Motor neuron (in vitro differentiated cells): ENCODE results near the gene NACC1. TPM values are rescaled to one million over a fixed set of nuclear protein-coding genes. Genes with fewer than 3 reads are reported as not detected.
A peak's percentile ranks its signal among the peaks of the same experiment; 100 is the strongest.

Source experiments
- ATAC-seq, 8 experiments: fragments of 200-7000 bp; cut with Tn5 transposase; replicated peaks in 6 of 8; 2 replicates each; pipeline ENCODE4 v1.8.0; 2021; ENCODE audit warnings: mild to moderate bottlenecking in 8 of 8, moderate library complexity in 8 of 8
- H3K27ac ChIP-seq, 2 donors: fragments of 250-450 bp; sonication (Bioruptor Pico); 2 replicates each; pipeline ENCODE4 v1.9.0; 2021; ENCODE audit warnings: antibody characterized with exemption in 2 of 2, mild to moderate bottlenecking in 2 of 2, moderate library complexity in 1 of 2
- H3K4me1 ChIP-seq, 2 donors: fragments of 250-450 bp; sonication (Bioruptor Pico); replicated peaks in 1 of 2; 2 replicates each; pipeline ENCODE4 v1.6.1; 2021; ENCODE audit warnings: antibody characterized with exemption in 2 of 2, mild to moderate bottlenecking in 2 of 2, moderate library complexity in 1 of 2
- H3K4me3 ChIP-seq, 5 donors: fragments of 250-450 bp; sonication (Bioruptor Pico); 2 replicates each; pipeline ENCODE4 v1.9.0; 2021; ENCODE audit warnings: antibody characterized with exemption in 5 of 5, mild to moderate bottlenecking in 5 of 5, moderate library complexity in 4 of 5
- WGBS, 10 experiments: fragments of 450-650 bp; shearing (Covaris generic); methylation state at CpG; one replicate each; pipeline ENCODE4 v1.0.0; 2022; 5-methylcytosine and 5-hydroxymethylcytosine counted together
- in situ Hi-C, 9 experiments: fragments of 400-800 bp; cut with MboI; loops; one replicate each; pipeline ENCODE4 v1.15.0; 2021; ENCODE audit warnings: low sequenced_read_pairs in 9 of 9, low pct_unique_long_range_greater_than_20kb in 2 of 9; ENCODE audit not compliant: unreplicated experiment in 9 of 9
- total RNA-seq, 8 experiments: library from RNA; unstranded; fragments of 300-600 nt; gene quantifications; 2 replicates each; pipeline versions ENCODE4 v1.2.3 to v1.2.4, GENCODE V29; 2022

Gene NACC1
- total RNA-seq = 10 to 100 TPM in 7 of 8 experiments, 1 to 10 TPM in 1; 9.7 to 56.8 (median 28.3) TPM

DNA sequence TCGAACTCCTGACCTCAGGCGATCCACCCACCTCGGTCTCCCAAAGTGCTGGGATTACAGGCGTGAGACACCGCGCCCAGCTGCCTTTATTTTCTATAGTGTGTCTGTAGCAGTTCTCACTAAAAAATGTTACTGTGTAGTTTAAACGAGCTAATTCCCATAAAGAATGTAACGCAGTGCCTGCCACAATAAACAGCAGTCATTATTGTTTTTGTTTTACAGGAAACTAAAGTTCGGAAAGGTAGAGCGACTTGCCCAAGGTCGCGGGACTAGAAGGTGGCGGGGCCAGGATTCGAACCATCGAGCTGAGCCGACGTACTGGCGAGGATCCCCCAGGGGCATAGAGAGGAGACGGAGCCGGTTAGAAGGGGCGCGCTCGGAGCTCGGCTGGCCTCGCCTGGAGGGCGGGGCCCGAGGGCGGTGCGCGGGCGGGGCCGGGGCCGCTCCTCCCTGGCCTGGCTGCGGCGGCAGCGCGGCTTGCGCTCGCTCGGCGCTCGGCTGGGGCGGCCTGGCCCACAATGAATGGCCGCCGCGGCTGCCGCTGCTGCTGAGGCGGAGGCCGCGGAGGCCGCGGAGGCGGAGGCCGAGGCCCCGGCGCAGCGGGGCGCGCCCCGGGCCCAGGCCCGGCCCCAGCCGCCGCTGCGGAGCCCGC lies at the start of gene NACC1:
Gene NACC1 (plus strand): TSS at position 493 of the 652 bp plus-strand sequence. CDS start 16,944 bp downstream, outside the sequence.
- in situ Hi-C loops = no loop called here
- WGBS, 10 experiments = 0 to 67% (median 16%) methylated on average over 2 to 18 of the region's 65 CpGs
- Histone ChIP-seq H3K27ac (peak within 1 kb of the TSS; percentile 83 to 85), H3K4me1 (peaks cover 14 to 15% of the 10 kb centered on the region in 2 donors), H3K4me3 (peak within 1 kb of the TSS; percentile 69 to 100 (median 94))
- ATAC-seq = peak; percentile 59 to 89 (median 84)

DNA sequence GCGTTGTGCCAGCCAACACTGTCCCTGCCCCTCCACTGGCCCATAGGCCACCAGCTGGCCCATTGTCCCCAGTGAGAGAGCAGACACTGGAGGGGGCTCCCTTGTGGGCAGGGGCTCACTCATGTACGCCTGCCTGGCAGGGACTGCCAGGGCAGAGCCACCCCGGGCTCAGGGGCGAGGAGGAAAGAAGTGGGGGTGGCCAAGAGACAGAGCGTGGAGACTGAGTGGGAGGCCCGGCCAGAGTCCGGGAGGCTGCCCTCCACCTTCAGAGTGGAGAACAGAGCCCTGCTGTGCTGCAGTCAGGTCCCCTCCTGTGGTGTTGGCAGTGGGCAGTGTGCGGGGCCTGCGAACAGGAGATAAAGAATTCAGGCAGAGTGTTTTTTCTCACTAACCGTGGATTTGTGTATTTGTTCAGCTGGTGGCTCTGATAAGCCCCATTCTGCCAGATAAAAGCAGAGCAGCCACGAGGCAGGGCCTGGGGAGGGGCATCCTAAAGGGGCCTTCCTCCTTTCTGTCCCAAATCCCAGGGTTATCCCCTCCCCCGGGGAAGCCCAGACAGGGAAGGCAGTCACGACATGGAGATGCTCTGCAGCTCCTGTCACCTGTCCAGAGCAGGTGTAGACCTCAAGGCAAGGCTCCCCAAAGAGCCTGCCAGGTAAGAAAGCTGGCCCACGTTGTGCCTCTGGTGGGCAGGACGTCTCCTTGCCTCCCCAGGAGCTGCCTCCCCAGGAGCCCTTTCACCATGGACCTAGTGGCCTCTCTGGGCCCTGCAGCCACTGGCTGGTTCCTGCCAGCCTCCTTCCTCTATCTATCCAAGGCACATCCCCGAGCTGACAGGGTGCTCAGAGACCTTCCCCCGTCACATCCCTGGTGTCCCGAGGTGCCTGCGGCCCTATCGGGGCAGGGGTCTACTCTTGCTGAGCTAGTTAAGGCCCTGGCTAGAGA lies 48.4 kb upstream of the NACC1 start:
- Histone ChIP-seq H3K4me1 (peaks cover 0 to 4% of the 10 kb centered on the region in 2 donors), H3K4me3 (no peak overlapping the region), H3K27ac (no peak overlapping the region)
- in situ Hi-C loops = no loop called here
- ATAC-seq = peak in 1 of 8 experiments; percentile 21
- 0 to 90% (median 57%) methylated on average over 1 to 9 of the region's 20 CpGs; no CpG with 5 or more reads in 4 of the 10 experiments for WGBS, 10 experiments

DNA sequence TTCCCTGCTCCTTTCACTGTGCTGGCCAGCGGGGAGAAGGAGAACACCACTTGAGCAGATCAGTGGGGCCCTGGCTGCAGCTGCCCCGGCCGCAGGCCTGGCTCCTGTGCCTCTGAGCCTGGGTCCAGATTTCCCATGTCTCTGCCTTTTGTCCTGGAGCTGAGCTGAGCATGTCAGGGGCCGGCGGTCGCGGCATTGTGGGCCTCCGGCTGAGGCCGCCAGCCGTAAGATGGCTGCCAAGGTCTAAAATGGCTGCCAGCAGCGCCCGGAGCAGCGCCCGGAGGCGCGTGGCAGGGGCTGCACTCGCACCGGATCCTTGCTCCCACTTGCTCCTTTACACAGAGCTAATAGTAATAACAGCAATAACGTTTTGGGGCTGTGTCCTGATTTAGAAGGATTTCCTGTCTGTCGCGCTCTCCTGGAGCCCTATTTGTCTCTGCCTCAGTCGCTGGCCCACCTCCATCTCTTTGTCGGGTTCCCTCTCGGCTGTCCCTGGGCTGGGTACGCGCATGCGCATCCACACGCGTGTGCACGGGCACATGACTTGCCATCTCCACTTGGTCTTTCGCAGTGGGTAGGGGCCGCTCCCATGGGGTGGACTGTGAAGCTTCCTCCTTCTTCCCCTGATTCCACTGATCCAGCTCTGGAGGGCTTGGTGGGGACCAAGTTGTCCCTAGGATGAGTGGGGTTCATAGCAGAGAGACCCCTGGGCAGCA lies 47.5 kb upstream of the NACC1 start:
- in situ Hi-C loops = no loop called here
- ATAC-seq = no peak
- 60 to 100% (median 76%) methylated on average over 1 to 8 of the region's 32 CpGs; no CpG with 5 or more reads in 5 of the 10 experiments for WGBS, 10 experiments
- Histone ChIP-seq H3K4me1 (peaks cover 0 to 4% of the 10 kb centered on the region in 2 donors), H3K4me3 (no peak overlapping the region), H3K27ac (no peak overlapping the region)

DNA sequence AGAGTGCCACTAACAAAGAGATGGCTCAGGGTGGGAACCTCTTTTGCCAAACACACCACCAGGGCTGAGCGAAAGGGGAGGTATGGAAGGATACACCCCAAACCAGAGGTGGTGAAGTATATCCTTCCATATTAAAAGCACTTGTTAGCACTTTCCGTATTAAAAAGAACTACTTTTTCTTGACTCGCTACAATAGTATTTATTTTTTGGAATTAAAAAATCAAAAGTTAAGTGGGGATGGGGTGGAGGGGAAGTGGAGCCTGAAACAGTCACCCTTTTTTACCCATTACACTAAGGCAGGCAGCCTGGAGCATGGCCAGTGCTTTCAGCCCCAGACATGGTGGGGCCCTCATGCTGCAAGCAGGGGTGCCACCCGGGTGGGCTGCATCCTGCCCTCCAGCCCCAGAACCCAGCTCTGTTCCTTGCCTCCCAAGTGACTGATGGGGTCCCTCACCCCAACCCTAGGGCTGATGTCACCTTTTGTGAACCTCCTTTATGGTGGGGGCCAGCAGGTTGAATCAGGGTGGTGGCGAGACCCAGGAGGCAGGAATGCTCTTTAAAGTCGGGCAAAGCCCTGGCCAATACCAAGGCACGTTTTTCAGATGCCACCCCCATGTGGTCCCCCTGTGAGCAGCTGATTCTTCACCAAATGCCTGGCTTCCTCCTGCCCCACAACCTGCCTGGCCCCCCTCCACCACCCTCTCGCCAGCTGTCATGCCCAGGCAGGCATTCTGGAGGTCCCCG lies 46.4 kb upstream of the NACC1 start:
- peak in 2 of 8 experiments; percentile 3 to 6 for ATAC-seq
- peaks cover 0 to 4% of the 10 kb centered on the region in 2 donors for H3K4me1 ChIP-seq
- in situ Hi-C loops = no loop called here
- H3K27ac ChIP-seq = no peak overlapping the region
- no peak overlapping the region for H3K4me3 ChIP-seq
- WGBS, 10 experiments = 40 to 100% (median 86%) methylated on average over 1 to 3 of the region's 9 CpGs; no CpG with 5 or more reads in 4 of the 10 experiments

DNA sequence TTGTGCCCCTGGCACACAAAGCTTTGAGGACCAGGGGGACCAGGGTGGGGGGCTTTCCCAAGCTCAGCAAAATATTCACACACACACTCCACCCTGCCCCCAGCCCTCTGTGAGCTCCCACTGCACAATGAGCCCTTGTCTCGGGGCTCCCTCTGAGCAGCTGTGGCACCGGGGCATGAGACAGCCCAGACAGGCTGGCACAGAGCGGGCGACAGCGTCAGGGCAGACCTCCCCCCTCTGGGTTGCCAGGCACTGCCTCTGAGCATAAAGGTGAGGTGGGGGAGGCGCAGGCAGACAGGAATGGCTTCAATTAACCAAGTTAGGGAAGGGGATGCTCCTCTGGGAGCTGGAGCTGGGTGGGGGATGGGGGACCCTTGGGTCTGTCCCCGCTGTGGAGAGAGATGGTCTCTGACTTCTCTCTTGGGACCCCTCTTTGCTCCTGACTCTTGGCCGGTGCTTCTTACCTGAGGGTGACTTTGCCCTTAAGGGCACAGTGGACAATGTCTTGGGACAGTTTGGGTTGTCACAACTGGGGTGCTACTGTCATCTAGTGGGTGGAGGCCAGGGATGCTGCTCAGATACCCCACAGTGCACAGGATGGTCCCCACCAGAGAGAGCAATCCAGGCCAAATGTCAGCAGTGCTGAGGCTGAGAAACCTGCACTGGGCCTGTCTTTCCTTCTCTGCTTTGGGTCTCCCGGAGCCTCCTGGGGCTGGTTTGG lies 45.7 kb upstream of the NACC1 start:
- H3K4me3 ChIP-seq = no peak overlapping the region
- in situ Hi-C loops = no loop called here
- peak in 3 of 8 experiments; percentile 42 to 55 (median 53) for ATAC-seq
- peaks cover 0 to 4% of the 10 kb centered on the region in 2 donors for H3K4me1 ChIP-seq
- 52% methylated on average over 3 of the region's 9 CpGs; no CpG with 5 or more reads in 9 of the 10 experiments for WGBS, 10 experiments
- H3K27ac ChIP-seq = no peak overlapping the region

DNA sequence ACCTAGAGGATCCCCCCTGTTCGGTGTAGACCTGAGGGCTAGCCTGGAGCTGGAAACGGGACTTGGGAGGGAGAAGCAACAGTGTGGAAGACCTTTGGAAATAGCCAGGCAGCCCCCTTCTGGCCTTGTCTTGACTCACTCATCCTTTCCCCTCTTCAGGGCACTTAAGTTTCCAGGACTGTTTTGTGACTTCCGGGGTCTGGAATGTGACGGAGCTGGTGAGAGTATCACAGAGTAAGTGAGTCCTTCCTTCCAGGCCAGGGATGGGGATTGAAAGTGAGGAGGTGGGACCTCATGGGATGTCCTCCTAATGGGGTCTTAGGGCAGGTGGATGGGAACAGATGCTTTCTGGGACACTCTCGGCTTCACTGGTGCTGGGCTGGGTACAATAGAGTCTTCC lies 44.8 kb upstream of the NACC1 start:
- H3K4me1 ChIP-seq = peaks cover 0 to under 1% of the 10 kb centered on the region in 2 donors
- H3K4me3 ChIP-seq = no peak overlapping the region
- no peak for ATAC-seq
- in situ Hi-C loops = no loop called here
- WGBS, 10 experiments = 87 to 100% methylated on average over 1 to 3 of the region's 5 CpGs; no CpG with 5 or more reads in 8 of the 10 experiments
- no peak overlapping the region for H3K27ac ChIP-seq

DNA sequence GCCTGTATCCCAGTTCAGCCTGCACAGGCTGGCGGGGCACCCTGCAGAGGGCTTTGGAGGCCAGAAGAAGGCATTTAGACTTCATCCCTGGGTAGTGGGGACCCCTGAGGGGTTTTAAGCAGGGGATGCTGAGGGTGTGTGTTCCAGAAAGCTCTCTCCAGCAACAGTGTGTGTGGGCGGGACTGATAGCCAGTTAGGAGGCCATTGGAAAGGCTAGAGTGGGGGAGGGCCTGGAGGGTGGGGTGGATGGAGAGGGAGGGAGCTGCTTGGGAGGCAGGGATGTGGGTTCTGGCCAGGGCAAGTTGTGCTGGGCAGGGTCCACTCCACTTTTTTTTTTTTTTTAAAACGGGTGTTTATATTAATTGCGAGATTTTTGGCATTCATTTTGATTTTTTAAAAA lies 43.7 kb upstream of the NACC1 start:
- peak in 1 of 8 experiments; percentile 10 for ATAC-seq
- Histone ChIP-seq H3K4me1 (peaks cover 0 to 7% of the 10 kb centered on the region in 2 donors), H3K27ac (no peak overlapping the region), H3K4me3 (no peak overlapping the region)
- in situ Hi-C loops = no loop called here
- 10 to 51% methylated on average over 2 of the region's 4 CpGs; no CpG with 5 or more reads in 8 of the 10 experiments for WGBS, 10 experiments

DNA sequence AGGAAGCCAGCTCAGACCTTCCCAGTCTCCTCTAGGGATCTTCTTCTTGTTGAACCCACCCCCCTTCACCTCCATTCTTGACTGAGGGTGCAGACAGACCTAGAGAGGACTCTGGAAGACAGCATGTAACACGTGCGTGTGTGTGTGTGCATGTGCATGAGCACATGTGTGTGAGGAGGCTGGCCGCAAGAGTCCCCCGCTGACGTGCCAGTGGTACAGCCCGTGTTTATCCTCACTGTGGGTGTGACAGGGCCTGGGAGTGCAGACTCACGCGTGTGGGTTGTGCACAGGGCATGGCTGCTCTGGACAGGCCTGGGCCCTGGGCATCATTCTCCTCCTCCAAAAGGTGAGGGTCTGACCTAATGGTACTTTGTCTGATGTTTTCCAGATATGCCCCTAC lies 41.7 kb upstream of the NACC1 start:
- 55 to 83% (median 74%) methylated on average over 3 to 4 of the region's 8 CpGs; no CpG with 5 or more reads in 7 of the 10 experiments for WGBS, 10 experiments
- in situ Hi-C loops = loop anchor here in 2 of 9 experiments (25.0 kb wide), 1 partner anchor 89 kb away; the partner anchor contains the start of gene NFIX (in 2 of the 2)
- peaks cover 0 to 13% of the 10 kb centered on the region in 2 donors for H3K4me1 ChIP-seq
- H3K4me3 ChIP-seq = no peak overlapping the region
- H3K27ac ChIP-seq = no peak overlapping the region
- peak in 1 of 8 experiments; percentile 14 for ATAC-seq

DNA sequence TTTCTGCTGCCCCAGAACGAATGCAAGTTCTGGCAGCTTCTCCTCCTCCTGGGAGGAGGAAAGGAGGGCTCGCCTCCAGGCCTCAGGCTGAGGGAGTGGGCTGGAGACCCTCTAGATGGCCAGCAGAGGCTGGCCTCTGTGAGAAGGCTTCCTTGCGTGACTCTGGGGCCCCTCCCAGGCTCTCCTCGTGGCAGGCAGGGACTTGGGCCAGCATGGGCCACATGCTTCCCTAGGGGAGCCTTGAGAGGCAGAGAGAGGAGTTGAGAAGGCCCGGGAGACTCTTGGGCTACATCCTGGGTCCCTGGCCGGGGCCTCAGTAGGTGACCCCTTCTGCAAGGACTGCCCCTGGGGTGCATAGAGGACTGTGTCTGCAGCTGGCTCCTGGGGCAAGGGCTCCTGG lies 41.3 kb upstream of the NACC1 start:
- H3K4me1 ChIP-seq = peaks cover 0 to 13% of the 10 kb centered on the region in 2 donors
- 40 to 88% (median 80%) methylated on average over 1 to 2 of the region's 6 CpGs; no CpG with 5 or more reads in 7 of the 10 experiments for WGBS, 10 experiments

DNA sequence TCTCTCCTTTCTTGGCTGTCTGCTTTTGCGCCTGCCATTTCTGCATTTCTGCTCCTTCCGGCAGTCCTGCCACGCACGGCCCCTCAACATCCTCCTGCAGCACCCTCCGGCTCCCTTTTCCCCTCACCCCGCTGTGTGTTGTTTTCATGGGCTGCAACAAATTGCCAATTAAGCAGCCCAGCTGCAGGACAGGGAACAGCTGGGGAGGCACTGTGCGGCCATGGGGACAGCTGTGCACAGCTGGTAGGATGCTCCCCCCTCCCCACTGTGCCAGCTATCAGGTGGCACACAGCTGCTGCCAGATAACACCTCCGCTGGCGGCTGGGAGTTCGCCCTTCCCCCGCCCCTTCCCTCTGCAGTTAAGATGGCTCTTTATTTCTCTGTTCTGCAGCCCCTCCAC lies 40.8 kb upstream of the NACC1 start:
- ATAC-seq = no peak
- Histone ChIP-seq H3K4me1 (peaks cover 1 to 17% of the 10 kb centered on the region in 2 donors), H3K4me3 (no peak overlapping the region), H3K27ac (no peak overlapping the region)
- in situ Hi-C loops = loop anchor here in 2 of 9 experiments (25.0 kb wide), 1 partner anchor 90 kb away; the partner anchor contains the start of gene NFIX (in 2 of the 2)
- WGBS, 10 experiments = 14 to 71% (median 53%) methylated on average over 1 to 4 of the region's 11 CpGs; no CpG with 5 or more reads in 6 of the 10 experiments

More for the DNA sequence above, 41.3 kb upstream of the NACC1 start:
- ATAC-seq = peak in 1 of 8 experiments; percentile 20
- H3K27ac ChIP-seq = no peak overlapping the region
- in situ Hi-C loops = loop anchor here in 2 of 9 experiments (25.0 kb wide), 1 partner anchor 89 kb away; the partner anchor contains the start of gene NFIX (in 2 of the 2)
- H3K4me3 ChIP-seq = no peak overlapping the region

DNA sequence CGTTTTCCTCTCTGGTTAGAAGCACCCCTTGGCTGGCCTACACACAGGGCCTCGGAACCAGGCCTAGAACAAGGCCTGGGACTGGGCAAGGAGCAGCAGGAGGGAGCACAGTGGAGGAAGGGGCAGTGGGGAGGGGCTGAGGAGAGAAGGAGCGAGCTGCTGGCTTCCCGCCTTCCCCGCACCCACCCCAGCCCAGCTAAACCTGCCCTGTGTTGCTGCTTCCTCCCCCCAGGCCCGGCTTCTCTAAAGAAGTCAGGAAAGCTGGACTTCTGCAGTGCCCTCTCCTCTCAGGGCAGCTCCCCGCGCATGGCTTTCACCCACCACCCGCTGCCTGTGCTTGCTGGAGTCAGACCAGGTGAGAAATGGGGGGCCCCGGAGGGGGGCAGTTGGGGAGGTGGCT lies 39.7 kb upstream of the NACC1 start:
- no peak overlapping the region for H3K27ac ChIP-seq

More for the DNA sequence above, 39.7 kb upstream of the NACC1 start:
- Histone ChIP-seq H3K4me3 (no peak overlapping the region), H3K4me1 (peaks cover 10 to 27% of the 10 kb centered on the region in 2 donors)
- in situ Hi-C loops = loop anchor here in 2 of 9 experiments (25.0 kb wide), 1 partner anchor 91 kb away; the partner anchor contains the start of gene NFIX (in 2 of the 2)
- WGBS, 10 experiments = 0 to 80% (median 37%) methylated on average over 1 to 2 of the region's 10 CpGs; no CpG with 5 or more reads in 7 of the 10 experiments
- ATAC-seq = no peak
